IMR-90 (cell line): ENCODE results near the gene CDH22. TPM values are rescaled to one million over a fixed set of nuclear protein-coding genes. Genes with fewer than 3 reads are reported as not detected.

Experiments used
- ATAC-seq: fragments of 200-7000 bp; cut with Tn5 transposase; 2 replicates; pipeline ENCODE4 v1.9.1; 2020; ENCODE audit warnings: low read depth, mild to moderate bottlenecking, moderate library complexity
- BruUV-seq: library from RNA; stranded (reverse); fragments of 400-500 nt; replicated peaks from 2 replicates; lab custom pipeline; 2021; lab: Mats Ljungman, UMichigan
- CTCF ChIA-PET: fragments of 300-600 bp; formaldehyde crosslinking; extraction: SDS; loops from one replicate; lab custom pipeline; 2021; ENCODE audit warnings: antibody characterized with exemption; lab: Yijun Ruan, JAX
- POLR2A ChIA-PET: fragments of 300-600 bp; sonication (Branson Sonifier 250); formaldehyde crosslinking; loops from one replicate; lab custom pipeline; 2022; ENCODE audit warnings: antibody characterized with exemption; ENCODE audit not compliant: unreplicated experiment; lab: Charles Lee
- DNase-seq: peaks from one replicate; pipeline ENCODE4 v3.0.0; 2013
- H2AFZ ChIP-seq: replicated peaks from 2 replicates; pipeline ENCODE3; 2013; ENCODE audit warnings: low read length, mild to moderate bottlenecking; ENCODE audit not compliant: poor library complexity
- H2AK5ac ChIP-seq: 2 replicates; pipeline ENCODE4 v1.6.1; 2013; ENCODE audit warnings: low read depth, low read length, inconsistent platforms
- H2AK9ac ChIP-seq: replicated peaks from 2 replicates; pipeline ENCODE3; 2013; ENCODE audit warnings: mild to moderate bottlenecking, low read depth, low read length, moderate library complexity; ENCODE audit not compliant: poor library complexity
- H2BK120ac ChIP-seq: 2 replicates; pipeline ENCODE4 v1.6.1; 2013; ENCODE audit warnings: low read depth, low read length, inconsistent platforms
- H2BK15ac ChIP-seq: 3 replicates; pipeline ENCODE4 v1.6.1; 2013; ENCODE audit warnings: low read depth, low read length, inconsistent platforms
- H2BK20ac ChIP-seq: 2 replicates; pipeline ENCODE4 v1.6.1; 2013; ENCODE audit warnings: low read depth, mild to moderate bottlenecking, inconsistent platforms, low read length, moderate library complexity
- H2BK5ac ChIP-seq: 2 replicates; pipeline ENCODE4 v1.6.1; 2013; ENCODE audit warnings: mild to moderate bottlenecking, low read depth, low read length, inconsistent platforms; ENCODE audit not compliant: poor library complexity, severe bottlenecking
- H3K14ac ChIP-seq: replicated peaks from 2 replicates; pipeline ENCODE4 v1.6.1; 2013; ENCODE audit warnings: low read depth, low read length, inconsistent platforms
- H3K18ac ChIP-seq: 2 replicates; pipeline ENCODE4 v1.6.1; 2013; ENCODE audit warnings: low read depth, low read length, control low read depth
- H3K23ac ChIP-seq: 2 replicates; pipeline ENCODE4 v1.6.1; 2013; ENCODE audit warnings: low read depth, low read length, inconsistent platforms
- H3K27ac ChIP-seq: 2 replicates; pipeline ENCODE4 v1.5.1; 2013; ENCODE audit warnings: mild to moderate bottlenecking, control low read depth, low read length; ENCODE audit not compliant: insufficient read depth
- H3K27me3 ChIP-seq: 2 replicates; pipeline ENCODE4 v1.6.1; 2013; ENCODE audit warnings: low read length; ENCODE audit not compliant: control insufficient read depth, insufficient read depth
- H3K36me3 ChIP-seq: 2 replicates; pipeline ENCODE4 v1.6.1; 2013; ENCODE audit warnings: low read length, mixed read lengths; ENCODE audit not compliant: control insufficient read depth, insufficient read depth
- H3K4ac ChIP-seq: 2 replicates; pipeline ENCODE4 v1.6.1; 2013; ENCODE audit warnings: low read depth, low read length, inconsistent platforms
- H3K4me1 ChIP-seq: 2 replicates; pipeline ENCODE4 v1.6.1; 2013; ENCODE audit warnings: low read length, mixed read lengths; ENCODE audit not compliant: control insufficient read depth, insufficient read depth
- H3K4me2 ChIP-seq: 2 replicates; pipeline ENCODE4 v1.6.1; 2013; ENCODE audit warnings: low read depth, mild to moderate bottlenecking, control low read depth, low read length, moderate library complexity
- H3K4me3 ChIP-seq: 2 replicates; pipeline ENCODE4 v1.5.1; 2013; ENCODE audit warnings: low read depth, mild to moderate bottlenecking, control low read depth, low read length, moderate library complexity; ENCODE audit not compliant: insufficient read depth
- H3K56ac ChIP-seq: 2 replicates; pipeline ENCODE4 v1.6.1; 2013; ENCODE audit warnings: low read length, inconsistent platforms; ENCODE audit not compliant: insufficient read depth; ENCODE audit errors: extremely low read depth
- H3K79me1 ChIP-seq, 2 experiments: 2 replicates each; pipeline ENCODE4 v1.6.1; 2013; ENCODE audit warnings: low read length in 2 of 2, inconsistent platforms in 1 of 2, low read depth in 1 of 2
- H3K9ac ChIP-seq: 2 replicates; pipeline ENCODE4 v1.6.1; 2013; ENCODE audit warnings: low read depth, low read length, control low read depth
- H3K9me1 ChIP-seq: 2 replicates; pipeline ENCODE4 v1.6.1; 2013; ENCODE audit warnings: low read length, inconsistent platforms; ENCODE audit not compliant: insufficient read depth
- H3K9me3 ChIP-seq: 2 replicates; pipeline ENCODE4 v1.6.1; 2013; ENCODE audit warnings: low read length; ENCODE audit not compliant: control insufficient read depth, insufficient read depth
- H4K20me1 ChIP-seq: 2 replicates; pipeline ENCODE4 v1.6.1; 2013; ENCODE audit warnings: low read length, inconsistent platforms; ENCODE audit not compliant: insufficient read depth
- H4K5ac ChIP-seq: 2 replicates; pipeline ENCODE4 v1.6.1; 2013; ENCODE audit warnings: mild to moderate bottlenecking, low read depth, low read length, control low read depth
- H4K8ac ChIP-seq, 2 experiments: 2 replicates each; pipeline ENCODE4 v1.6.1; 2013; ENCODE audit warnings: low read depth in 2 of 2, low read length in 2 of 2, control low read depth in 1 of 2, inconsistent platforms in 1 of 2
- H4K91ac ChIP-seq: 2 replicates; pipeline ENCODE4 v1.6.1; 2013; ENCODE audit warnings: low read depth, low read length, inconsistent platforms; ENCODE audit not compliant: insufficient read depth
- BHLHE40 ChIP-seq: fragments of 150-350 bp; IDR thresholded peaks from 2 replicates; pipeline ENCODE4 v1.6.1; 2016; ENCODE audit warnings: mild to moderate bottlenecking, low read depth, low read length
- CEBPB ChIP-seq: IDR thresholded peaks from 2 replicates; pipeline ENCODE4 v1.6.1; 2012; ENCODE audit warnings: low read depth, low read length, improper control_type of control experiment
- CHD1 ChIP-seq: IDR thresholded peaks from 2 replicates; pipeline ENCODE4 v1.6.1; 2012; ENCODE audit warnings: low read depth, low read length, improper control_type of control experiment
- MAFK ChIP-seq: IDR thresholded peaks from 2 replicates; pipeline ENCODE4 v1.6.1; 2012; ENCODE audit warnings: low read depth, low read length, improper control_type of control experiment
- MAZ ChIP-seq: IDR thresholded peaks from 2 replicates; pipeline ENCODE4 v1.6.1; 2012; ENCODE audit warnings: low read depth, mild to moderate bottlenecking, low read length, improper control_type of control experiment, moderate library complexity, borderline replicate concordance
- MXI1 ChIP-seq: IDR thresholded peaks from 2 replicates; pipeline ENCODE4 v1.6.1; 2012; ENCODE audit warnings: low read depth, mild to moderate bottlenecking, low read length, moderate library complexity, borderline replicate concordance
- NFE2L2 ChIP-seq: fragments of 150-350 bp; IDR thresholded peaks from 2 replicates; pipeline ENCODE4 v1.6.1; 2016; ENCODE audit warnings: low read depth, mild to moderate bottlenecking, low read length
- POLR2A ChIP-seq: IDR thresholded peaks from 2 replicates; pipeline ENCODE4 v1.6.1; 2012; ENCODE audit warnings: mild to moderate bottlenecking, low read depth, low read length
- RAD21 ChIP-seq: IDR thresholded peaks from 2 replicates; pipeline ENCODE4 v1.6.1; 2012; ENCODE audit warnings: low read length, improper control_type of control experiment
- RCOR1 ChIP-seq: IDR thresholded peaks from 2 replicates; pipeline ENCODE4 v1.6.1; 2012; ENCODE audit warnings: mild to moderate bottlenecking, low read length, improper control_type of control experiment; ENCODE audit not compliant: insufficient replicate concordance
- RFX5 ChIP-seq: IDR thresholded peaks from 2 replicates; pipeline ENCODE4 v1.8.0; 2012; ENCODE audit warnings: low read depth, mild to moderate bottlenecking, low read length, moderate library complexity
- SMC3 ChIP-seq: fragments of 150-350 bp; IDR thresholded peaks from 2 replicates; pipeline ENCODE4 v1.6.1; 2016; ENCODE audit warnings: low read depth, mild to moderate bottlenecking, antibody characterized with exemption, low read length, moderate library complexity
- WGBS, 2 experiments: methylation state at CpG; one replicate each; pipeline versions ENCODE4 v1.1.5 to v1.1.7; 2013; ENCODE audit warnings: missing lambda C conversion rate in 2 of 2; ENCODE audit not compliant: insufficient read length in 1 of 2; ENCODE audit errors: extremely low coverage in 2 of 2; 5-methylcytosine and 5-hydroxymethylcytosine counted together
- dilution Hi-C: fragments of 300-500 bp; cut with HindIII; formaldehyde crosslinking; loops from one replicate; pipeline ENCODE4 v1.14.3; 2018; ENCODE audit warnings: low sequenced_read_pairs; ENCODE audit not compliant: unreplicated experiment
- in situ Hi-C: fragments of 300-500 bp; cut with MboI; formaldehyde crosslinking; loops from 3 replicates; pipeline ENCODE4 v1.14.3; 2019; ENCODE audit warnings: low sequenced_read_pairs, inconsistent platforms, mixed read lengths
- intact Hi-C: fragments of 100-400 bp; cut with micrococcal nuclease; formaldehyde crosslinking; loops from 2 replicates; pipeline ENCODE4 v1.10.0; 2022
- polyA plus RNA-seq, 3 experiments: library from polyadenylated mRNA; depleted of rRNA; stranded (reverse); fragments of >200 nt; gene quantifications; 2 replicates each; pipeline ENCODE4 v1.2.3, GENCODE V29; 2012; ENCODE audit warnings: low replicate concordance in 1 of 3
- total RNA-seq: library from RNA; depleted of rRNA; stranded (reverse); fragments of >200 nt; gene quantifications from 2 replicates; pipeline ENCODE4 v1.2.3, GENCODE V29; 2012
- TF ChIP-seq, protein P1 (sequence below): fragments of 150-350 bp; IDR thresholded peaks from 2 replicates; pipeline ENCODE4 v1.6.1; 2017; ENCODE audit warnings: mild to moderate bottlenecking, antibody characterized with exemption, low read length, low read depth
- TF ChIP-seq, protein P2 (sequence below): conservative IDR thresholded peaks from 2 replicates; pipeline ENCODE4 v1.5.1; 2012; ENCODE audit warnings: mild to moderate bottlenecking, low read depth, low read length, improper control_type of control experiment
- TF ChIP-seq, protein P3 (sequence below): fragments of 150-350 bp; IDR thresholded peaks from 2 replicates; pipeline ENCODE4 v1.6.1; 2016; ENCODE audit warnings: low read depth, mild to moderate bottlenecking, low read length, moderate library complexity, borderline replicate concordance

CDH22 gene
- total and polyA plus RNA-seq, 2 of the 4 experiments (the other 2 are of a cell fraction): not detected

DNA sequence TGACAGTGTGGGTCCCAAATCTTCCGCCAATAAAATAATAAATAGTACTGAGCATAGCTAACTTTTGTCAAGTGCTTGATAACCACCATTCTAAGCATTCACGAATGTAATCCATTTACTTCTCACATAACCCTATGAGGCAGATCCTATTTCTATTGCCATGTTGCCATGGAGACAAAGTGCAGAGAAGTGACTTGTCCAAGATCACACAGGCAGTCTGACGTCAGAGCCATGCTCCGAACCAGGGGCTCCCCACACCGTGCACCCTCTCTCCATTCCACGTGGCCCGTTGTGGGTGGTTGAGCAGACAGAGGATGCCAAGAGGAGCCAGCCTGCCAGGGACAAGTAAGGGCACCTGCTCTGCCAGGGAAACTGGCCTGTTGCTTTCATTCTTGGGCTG is 38.9 kb downstream of the CDH22 start:
- Histone ChIP-seq H3K9ac (no peak overlapping the region), H3K18ac (no peak overlapping the region), H3K27ac (no peak overlapping the region), H2BK5ac (no peak overlapping the region), H2BK120ac (no peak overlapping the region), H3K4me3 (no peak overlapping the region), H4K5ac (no peak overlapping the region), H3K9me3 (no peaks in the 10 kb centered on the region), H3K9me1 (no peaks in the 10 kb centered on the region), H4K20me1 (no peaks in the 10 kb centered on the region; the same call in 1 of the 2 replicates), H2BK20ac (no peak overlapping the region), H2AFZ (no peak overlapping the region), H3K4me1 (no peaks in the 10 kb centered on the region), H3K23ac (no peak overlapping the region), H3K4me2 (no peak overlapping the region), H3K56ac (no peak overlapping the region), H3K36me3 (no peaks in the 10 kb centered on the region), H3K27me3 (peaks cover 18% of the 10 kb centered on the region), H4K91ac (no peak overlapping the region), H2AK5ac (no peak overlapping the region), H4K8ac (no peak overlapping the region), H3K14ac (no peak overlapping the region), H2BK15ac (no peak overlapping the region), H2AK9ac (no peak overlapping the region), H3K4ac (no peak overlapping the region), H3K79me1 (no peaks in the 10 kb centered on the region)
- TF ChIP-seq SMC3 (no peak), MAZ (no peak), NFE2L2 (no peak), BHLHE40 (no peak), MXI1 (no peak), MAFK (no peak), CHD1 (no peak), POLR2A (no peak), CEBPB (no peak), RCOR1 (no peak), RAD21 (no peak), RFX5 (no peak)
- TF ChIP-seq, protein P1, sequence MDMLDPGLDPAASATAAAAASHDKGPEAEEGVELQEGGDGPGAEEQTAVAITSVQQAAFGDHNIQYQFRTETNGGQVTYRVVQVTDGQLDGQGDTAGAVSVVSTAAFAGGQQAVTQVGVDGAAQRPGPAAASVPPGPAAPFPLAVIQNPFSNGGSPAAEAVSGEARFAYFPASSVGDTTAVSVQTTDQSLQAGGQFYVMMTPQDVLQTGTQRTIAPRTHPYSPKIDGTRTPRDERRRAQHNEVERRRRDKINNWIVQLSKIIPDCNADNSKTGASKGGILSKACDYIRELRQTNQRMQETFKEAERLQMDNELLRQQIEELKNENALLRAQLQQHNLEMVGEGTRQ: no peak
- TF ChIP-seq, protein P2, sequence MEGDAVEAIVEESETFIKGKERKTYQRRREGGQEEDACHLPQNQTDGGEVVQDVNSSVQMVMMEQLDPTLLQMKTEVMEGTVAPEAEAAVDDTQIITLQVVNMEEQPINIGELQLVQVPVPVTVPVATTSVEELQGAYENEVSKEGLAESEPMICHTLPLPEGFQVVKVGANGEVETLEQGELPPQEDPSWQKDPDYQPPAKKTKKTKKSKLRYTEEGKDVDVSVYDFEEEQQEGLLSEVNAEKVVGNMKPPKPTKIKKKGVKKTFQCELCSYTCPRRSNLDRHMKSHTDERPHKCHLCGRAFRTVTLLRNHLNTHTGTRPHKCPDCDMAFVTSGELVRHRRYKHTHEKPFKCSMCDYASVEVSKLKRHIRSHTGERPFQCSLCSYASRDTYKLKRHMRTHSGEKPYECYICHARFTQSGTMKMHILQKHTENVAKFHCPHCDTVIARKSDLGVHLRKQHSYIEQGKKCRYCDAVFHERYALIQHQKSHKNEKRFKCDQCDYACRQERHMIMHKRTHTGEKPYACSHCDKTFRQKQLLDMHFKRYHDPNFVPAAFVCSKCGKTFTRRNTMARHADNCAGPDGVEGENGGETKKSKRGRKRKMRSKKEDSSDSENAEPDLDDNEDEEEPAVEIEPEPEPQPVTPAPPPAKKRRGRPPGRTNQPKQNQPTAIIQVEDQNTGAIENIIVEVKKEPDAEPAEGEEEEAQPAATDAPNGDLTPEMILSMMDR: no peak
- TF ChIP-seq, protein P3, sequence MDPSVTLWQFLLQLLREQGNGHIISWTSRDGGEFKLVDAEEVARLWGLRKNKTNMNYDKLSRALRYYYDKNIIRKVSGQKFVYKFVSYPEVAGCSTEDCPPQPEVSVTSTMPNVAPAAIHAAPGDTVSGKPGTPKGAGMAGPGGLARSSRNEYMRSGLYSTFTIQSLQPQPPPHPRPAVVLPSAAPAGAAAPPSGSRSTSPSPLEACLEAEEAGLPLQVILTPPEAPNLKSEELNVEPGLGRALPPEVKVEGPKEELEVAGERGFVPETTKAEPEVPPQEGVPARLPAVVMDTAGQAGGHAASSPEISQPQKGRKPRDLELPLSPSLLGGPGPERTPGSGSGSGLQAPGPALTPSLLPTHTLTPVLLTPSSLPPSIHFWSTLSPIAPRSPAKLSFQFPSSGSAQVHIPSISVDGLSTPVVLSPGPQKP: no peak
- no peak for DNase-seq
- ATAC-seq: no peak
- ChIA-PET POLR2A (no interaction called here), CTCF (no interaction called here)
- WGBS, 2 experiments: no CpG with 5 or more reads among the region's 7 CpGs
- dilution Hi-C loops (no loop called here), intact Hi-C loops (no loop called here), in situ Hi-C loops (no loop called here)
- BruUV-seq: no TSS peak
